HG03521 (cell line): ENCODE data around the gene DDX10.

Experiments
- ATAC-seq: cut with Tn5 transposase; IDR thresholded peaks from one replicate; pipeline ENCODE4 v1.9.1; 2021; ENCODE audit warnings: mild to moderate bottlenecking, moderate library complexity; ENCODE audit not compliant: unreplicated experiment

The DDX10 gene

DNA sequence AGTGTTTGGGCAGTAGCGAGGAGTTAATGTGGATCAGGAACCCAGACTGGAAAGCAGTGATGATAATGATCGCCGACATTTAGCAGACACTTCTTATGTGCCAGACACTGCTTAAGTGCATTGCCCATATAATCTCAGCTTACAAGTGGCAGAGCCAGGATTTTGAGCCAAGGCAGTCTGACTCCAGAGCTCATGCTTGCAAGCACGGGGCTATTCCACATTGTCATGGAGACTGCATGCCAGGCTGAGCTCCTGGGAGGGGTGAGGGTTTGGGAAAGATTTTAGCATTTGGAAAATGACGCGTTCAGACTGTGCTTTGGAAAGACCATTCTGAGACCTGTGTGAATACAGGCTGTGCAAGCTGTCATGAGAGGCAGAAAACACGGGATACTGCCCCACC is 302.7 kb downstream of the DDX10 start:
- ATAC-seq: no peak

DNA sequence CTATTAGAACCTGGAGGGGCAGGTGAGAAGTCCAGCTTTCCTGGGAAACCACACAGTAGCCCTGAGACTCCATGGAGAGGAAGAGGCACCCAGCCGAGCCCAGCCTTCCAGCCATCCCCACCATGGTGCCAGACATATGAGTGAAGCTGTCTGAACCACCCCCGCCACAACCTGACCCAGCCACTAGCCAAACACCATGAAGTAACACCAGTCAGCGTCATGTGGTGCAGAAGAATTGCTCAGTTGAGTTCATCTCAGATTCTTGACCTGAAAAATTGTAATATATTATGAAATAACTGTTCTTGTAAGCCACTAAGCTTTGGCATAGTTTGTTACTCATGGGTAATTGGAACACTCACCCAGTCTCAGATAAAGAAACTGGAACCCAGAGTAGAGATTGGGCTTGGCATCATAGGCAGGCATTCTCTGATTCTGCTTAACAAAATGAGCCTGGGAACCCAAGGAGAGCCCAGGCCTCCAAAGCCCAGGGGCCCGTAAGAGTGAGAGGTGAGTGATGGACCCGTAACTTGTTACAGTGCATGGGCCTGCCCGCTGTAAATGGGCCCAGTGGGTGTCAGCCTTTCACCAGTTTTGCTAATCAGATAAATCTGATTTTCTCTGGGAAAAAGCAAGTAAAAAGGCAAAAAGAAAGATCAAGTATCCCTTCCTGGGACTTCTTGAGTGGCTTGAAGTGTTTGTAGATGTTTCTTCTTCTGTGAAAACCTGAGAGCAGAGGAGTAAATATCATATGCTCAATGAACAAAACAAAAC is 305.5 kb downstream of the DDX10 start:
- no peak for ATAC-seq

GRCh38 chr11:108973402-108974162 is 308.7 kb downstream of the DDX10 start:
- no peak for ATAC-seq

DNA sequence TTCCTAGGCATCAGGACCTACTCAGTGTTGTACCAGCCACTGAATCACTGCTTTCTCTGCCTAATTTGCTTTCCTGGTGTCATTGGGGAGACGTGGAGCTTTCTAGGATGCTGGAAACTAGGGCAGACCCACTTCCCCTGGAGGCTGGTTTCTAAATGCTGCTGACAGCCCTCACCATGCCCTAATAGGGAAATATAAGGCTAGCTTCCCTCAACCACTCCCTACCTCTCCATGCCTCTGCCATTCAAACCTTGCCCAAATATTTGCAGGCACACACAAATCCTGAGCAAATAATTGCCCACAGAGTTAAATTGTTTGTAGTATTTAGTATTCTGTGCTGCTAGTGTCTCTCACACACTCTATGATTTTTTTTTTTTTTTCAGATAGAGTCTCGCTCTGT is 310.2 kb downstream of the DDX10 start:
- no peak for ATAC-seq

DNA sequence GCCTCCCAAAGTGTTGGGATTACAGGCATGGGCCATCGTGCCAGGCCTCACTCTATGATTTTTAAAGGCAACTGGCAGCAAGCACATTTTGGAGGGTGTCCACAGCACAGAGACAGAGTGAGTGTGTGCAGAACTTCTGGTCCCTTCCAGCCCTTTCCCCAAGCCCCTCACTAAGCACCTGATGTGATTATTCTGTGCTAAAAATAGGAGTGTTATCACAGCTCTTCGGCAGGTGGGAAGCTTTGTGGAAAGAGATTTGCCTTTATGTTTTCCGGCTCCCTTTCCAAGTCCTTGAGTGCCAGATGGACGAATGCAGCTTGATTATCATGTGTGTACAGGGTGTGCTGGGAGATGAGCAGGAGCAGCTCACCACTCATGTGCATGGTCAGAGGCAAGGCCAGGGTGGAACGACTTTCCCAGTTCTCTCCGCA is 310.8 kb downstream of the DDX10 start:
- ATAC-seq: no peak

- no peak for ATAC-seq
Observed at GRCh38 chr11:108983636-108984420, 319.0 kb downstream of the DDX10 start.

- no peak for ATAC-seq
Observed at GRCh38 chr11:108984523-108984922, 319.7 kb downstream of the DDX10 start.

GRCh38 chr11:108985236-108985944 is 320.5 kb downstream of the DDX10 start:
- ATAC-seq: no peak

DNA sequence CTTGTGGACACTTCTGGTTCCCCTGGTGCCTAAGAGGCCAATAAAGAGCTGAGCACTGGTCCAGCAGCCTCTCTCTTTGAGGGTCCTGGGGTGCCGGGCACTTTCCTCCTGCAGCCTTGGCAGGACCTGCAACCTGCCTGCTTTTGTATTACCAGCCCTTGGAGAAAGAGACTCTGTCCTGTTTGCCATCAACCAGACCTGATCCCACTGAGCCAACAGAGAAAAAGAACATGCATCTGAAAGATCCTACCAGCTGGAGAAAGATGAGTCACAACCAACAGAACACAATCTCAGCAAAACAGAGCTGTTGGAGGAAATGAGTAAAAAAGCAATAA is 321.0 kb downstream of the DDX10 start:
- no peak for ATAC-seq
